Dermis blood vessel endothelial cell (primary cell): ENCODE results near the gene ANKRD27. TPM values are rescaled to one million over a fixed set of nuclear protein-coding genes. Genes with fewer than 3 reads are reported as not detected.
"Not testable (repeated sequence)": the region's sequence is repeated elsewhere in the genome, so short reads cannot be mapped to it uniquely, and the experiment has no call there.

Experiments used
- DNase-seq: peaks from one replicate; pipeline ENCODE4 v3.0.0; 2010
- total RNA-seq: library from RNA; depleted of rRNA; stranded (reverse); fragments of >200 nt; gene quantifications from 2 replicates; pipeline ENCODE4 v1.2.3, GENCODE V29; 2014

Gene ANKRD27
- total RNA-seq, 1 donor from 2014 or later, result 46.8 TPM

- DNase-seq, result no peak
Observed at GRCh38 chr19:32688311-32688710, 13.3 kb upstream of the ANKRD27 start.

GRCh38 chr19:32687681-32688080, 12.7 kb upstream of the ANKRD27 start:
- no peak for DNase-seq

GRCh38 chr19:32686847-32687475, 12.0 kb upstream of the ANKRD27 start:
- DNase-seq, result no peak

DNA sequence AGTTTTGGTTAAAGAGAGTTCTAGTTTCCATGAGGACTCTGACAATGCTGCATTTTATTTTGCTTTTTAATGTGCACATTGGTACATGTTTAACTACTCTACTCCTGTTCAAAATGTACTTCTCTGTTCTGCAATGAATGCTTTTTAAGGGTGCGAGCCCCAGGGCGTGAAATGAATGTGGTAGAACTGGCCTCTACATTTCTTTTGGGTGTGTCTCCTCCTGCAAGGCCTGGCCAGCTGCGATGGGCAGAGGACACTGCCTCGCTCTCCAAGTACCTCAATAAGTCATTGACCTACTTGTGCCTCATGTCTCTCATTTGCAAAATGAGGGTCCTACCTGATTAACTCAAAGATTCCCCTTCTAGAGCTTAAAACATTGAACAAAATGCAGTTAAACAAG, 7.3 kb upstream of the ANKRD27 start:
- no peak for DNase-seq

DNA sequence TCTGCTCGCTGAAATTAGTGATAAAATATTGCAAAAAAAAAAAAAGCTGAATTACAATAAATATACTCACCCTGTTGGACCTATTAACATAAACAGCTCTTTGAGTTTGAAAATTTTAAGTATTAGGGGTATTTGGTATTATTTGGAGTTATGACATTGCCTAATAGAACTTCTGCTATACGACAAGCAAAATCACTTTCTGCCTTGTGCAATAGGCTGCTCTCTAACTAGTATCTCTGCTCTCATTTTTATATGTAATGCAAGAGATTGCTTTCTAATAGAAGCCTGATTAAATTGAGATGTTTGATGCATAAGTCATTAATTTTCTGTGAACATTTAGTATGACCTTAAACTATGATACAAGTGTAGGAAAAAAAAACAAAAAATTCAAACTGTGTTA, 6.0 kb upstream of the ANKRD27 start:
- DNase-seq, result no peak

- no peak for DNase-seq
Observed at GRCh38 chr19:32677657-32678056, 2.7 kb upstream of the ANKRD27 start.

- DNase-seq, result no peak
Observed at GRCh38 chr19:32676895-32677359, 1.9 kb upstream of the ANKRD27 start.

- peak; percentile 30 for DNase-seq
Observed at GRCh38 chr19:32676186-32676894, 1.4 kb upstream of the ANKRD27 start.

- peak; percentile 80 for DNase-seq
Observed at GRCh38 chr19:32675720-32676185, 773 bp upstream of the ANKRD27 start, which contains the start of gene RGS9BP. Gene RGS9BP (plus strand): TSS chr19:32675848. CDS start chr19:32676264, 416 bp downstream.

- DNase-seq, result peak; percentile 27
Observed at GRCh38 chr19:32674153-32674930, 638 bp downstream of the ANKRD27 start.

DNA sequence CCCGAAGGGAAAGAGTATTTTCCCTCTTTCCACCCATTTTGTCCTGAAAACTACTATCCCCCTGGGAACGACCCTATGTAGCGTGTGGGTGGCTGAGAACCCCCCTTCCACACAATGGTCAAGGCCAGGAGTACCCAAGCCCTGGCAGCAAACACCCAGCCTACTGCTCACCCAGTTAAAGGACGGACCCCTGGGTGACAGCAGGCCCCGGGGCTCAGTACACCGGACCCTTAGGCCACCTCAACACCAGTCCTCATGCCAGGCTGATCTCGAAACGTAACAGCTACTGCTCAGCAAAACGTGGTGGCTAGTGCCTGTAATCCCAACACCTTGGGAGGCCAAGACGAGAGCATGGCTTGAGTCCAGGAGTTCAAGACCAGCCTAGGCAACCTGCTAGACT, 1.4 kb downstream of the ANKRD27 start:
- no peak for DNase-seq

DNA sequence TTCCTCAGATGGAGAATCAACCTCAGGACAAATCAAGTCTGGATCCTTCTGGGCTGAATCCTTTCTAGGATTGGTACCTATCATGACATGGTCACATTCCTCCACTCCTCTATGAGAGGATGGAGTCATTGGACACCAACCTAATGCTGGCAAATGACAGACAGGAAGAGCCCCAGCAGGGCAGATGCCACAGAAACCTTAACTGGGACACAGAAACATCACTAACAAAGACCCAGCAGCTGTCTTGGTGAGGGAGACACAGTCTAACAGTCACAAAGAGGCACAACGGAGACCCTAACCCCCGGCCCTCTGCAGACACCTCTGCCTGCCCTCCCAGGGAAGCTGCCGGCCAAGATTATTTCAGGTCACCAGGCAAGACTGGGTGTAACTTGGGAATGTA, 2.1 kb downstream of the ANKRD27 start:
- no peak for DNase-seq

DNA sequence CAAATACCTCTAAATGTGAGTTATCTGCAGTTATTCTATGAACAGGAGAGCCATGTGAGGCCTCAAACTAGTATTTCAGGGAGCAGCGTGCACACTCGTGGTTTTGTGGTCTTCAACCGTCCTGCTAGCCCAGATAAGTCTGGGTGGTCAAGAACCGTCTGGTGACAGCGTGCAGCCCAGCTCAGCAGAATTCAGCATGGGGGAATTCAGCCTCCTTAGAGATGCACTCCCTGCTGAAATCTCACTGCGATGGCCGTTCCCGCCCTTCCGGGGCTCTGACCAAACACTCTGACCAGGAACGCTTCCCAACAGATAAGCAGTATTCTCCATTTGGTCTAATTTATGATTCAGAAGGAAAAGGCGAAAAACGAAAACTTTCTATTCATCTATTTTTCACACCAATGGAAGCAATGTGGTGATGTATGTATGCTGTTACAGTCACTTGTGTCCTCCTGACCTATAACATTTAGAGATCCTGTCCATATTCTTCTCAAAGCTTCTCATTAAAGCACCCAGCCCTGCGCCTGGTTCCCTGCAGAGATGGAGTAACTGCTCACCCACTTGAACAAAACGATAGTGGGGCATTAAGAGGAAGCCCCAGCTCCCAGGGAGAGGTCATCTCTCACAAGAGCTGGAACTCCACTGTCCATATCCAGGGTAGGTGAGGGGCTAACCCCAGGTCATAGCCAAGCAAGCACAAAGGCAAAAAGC, 2.9 kb downstream of the ANKRD27 start:
- no peak for DNase-seq

GRCh38 chr19:32669310-32669709, 5.7 kb downstream of the ANKRD27 start:
- no peak for DNase-seq

- no peak for DNase-seq
Observed at GRCh38 chr19:32666084-32666483, 8.9 kb downstream of the ANKRD27 start.

DNA sequence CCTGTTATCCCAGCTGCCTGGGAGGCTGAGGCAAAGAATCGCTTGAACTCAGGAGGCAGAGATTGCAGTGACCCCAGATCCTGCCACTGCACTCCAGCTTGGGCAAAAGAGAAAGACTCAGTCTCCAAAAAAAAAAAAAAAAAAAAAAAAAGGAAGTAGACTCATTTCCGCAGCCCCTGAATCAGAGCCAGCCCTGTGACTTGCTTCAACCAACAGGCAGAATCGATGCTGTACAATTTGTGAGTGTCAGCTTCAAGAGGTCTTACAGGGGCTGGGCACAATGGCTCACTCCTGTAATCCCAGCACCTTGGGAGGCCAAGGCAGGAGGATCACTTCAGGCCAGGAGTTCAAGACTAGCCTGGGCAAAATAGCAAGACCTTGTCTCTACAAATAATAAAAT, 12.8 kb downstream of the ANKRD27 start:
- DNase-seq, result peak; percentile 83

DNA sequence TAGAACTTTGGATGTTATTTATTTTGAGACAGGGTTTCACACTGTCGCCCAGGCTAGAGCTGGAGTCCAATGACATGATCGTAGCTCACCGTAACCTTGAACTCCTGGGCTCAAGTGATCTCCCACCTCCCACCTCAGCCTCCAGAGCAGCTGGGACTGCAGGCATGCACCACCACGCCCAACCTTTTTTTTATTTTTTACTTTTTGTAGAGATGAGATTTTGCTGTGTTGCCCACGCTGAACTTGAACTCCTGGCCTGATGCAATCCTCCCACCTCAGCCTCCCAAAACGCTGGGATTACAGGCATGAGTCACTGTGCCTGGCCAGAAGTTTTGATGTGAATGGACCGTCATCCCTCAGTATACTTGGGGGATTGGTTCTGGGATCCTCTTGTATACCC, 13.7 kb downstream of the ANKRD27 start:
- DNase-seq, result no peak

- DNase-seq, result no peak
Observed at GRCh38 chr19:32658527-32658926, 16.5 kb downstream of the ANKRD27 start.

DNA sequence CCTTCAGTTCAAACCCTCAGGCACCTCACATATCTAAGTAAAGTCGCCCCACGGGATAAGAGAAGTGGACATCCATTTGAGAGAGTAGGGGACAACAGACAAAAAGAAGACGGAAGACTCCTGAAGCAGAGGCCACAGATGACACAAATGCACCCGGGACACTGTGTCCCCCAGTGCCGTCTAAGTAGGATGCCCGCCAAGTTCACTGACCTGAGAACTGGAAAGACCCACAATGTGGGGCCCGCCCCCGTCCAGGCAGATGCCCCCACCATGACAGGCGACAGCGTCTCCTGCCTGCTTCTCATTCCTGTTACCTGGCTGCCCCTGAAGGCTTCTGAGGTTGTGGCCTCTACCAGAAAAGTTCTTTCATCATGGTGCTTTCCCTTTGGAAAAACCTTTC, 16.9 kb downstream of the ANKRD27 start:
- DNase-seq, result no peak

DNA sequence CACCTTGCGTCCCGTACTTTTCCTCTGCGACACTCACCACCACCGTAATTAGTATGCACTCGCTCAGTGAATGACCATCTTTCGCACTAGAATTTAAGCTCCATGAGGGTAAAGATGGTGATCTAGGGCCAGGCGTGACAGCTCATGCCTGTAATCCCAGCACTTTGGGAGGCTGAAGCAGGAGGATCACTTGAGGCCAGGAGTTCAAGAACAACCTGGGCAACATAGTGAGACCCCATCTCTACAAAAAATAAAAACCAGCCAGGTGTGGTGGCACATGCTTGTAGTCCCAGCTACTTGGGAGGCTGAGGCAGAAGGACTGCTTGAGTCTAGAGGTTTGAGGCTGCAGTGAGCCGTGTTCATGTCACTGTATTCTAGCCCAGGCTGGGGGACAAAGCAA, 18.6 kb downstream of the ANKRD27 start:
- DNase-seq, result not testable (repeated sequence)

- DNase-seq, result no peak
Observed at GRCh38 chr19:32653599-32653915, 21.4 kb downstream of the ANKRD27 start.

DNA sequence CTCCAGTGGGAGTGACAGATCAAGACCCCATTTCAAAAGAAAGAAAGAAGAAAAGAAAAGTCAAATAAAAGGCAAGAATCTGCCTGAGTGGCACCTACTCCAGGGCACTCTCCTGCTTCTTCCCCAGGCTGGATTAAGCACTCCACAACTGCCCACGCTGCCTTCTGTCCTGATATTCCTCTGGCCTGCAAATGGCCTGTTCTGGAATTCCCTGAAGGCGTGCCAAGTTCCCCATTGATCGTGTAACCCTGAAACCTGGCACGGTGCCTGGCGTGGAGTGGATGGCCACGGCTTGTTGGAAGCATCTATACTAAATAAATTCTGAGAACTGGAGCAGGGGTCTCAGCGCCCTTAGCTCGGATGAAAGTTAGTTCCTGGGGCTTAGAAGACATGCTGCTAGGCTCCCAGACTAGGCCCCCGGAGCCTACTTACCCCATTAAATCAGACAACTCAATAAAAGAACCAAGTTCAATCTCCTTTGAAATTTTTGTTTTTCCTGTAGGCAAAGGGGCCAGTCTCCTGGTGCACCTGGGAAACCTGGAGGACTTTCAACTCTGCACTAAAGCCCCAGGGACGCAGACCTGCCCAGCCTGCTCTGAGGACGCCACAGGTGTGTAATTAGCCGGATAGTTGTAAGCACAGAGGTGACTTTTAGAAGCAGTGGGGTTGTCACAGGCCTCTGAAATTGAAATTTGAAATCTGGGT, 21.9 kb downstream of the ANKRD27 start:
- peak; percentile 72 for DNase-seq
